K562 (cell line): ENCODE measurements around the gene MYLK4. TPM values are rescaled to one million over a fixed set of nuclear protein-coding genes. Genes with fewer than 3 reads are reported as not detected.
A peak's percentile ranks its signal among the peaks of the same experiment; 100 is the strongest.

ENCODE experiments used
- ATF4 ChIP-seq: fragments of 450-650 bp; formaldehyde crosslinking; IDR thresholded peaks from 2 replicates; pipeline ENCODE4 v1.4.0; 2022; ENCODE audit warnings: mild to moderate bottlenecking, moderate library complexity
- HDGF ChIP-seq: fragments of 450-650 bp; IDR thresholded peaks from 2 replicates; pipeline ENCODE4 v1.6.1; 2016
- HOMEZ ChIP-seq: fragments of 250-450 bp; sonication (Bioruptor Pico); IDR thresholded peaks from 2 replicates; pipeline ENCODE4 v1.4.0; 2020; ENCODE audit warnings: mild to moderate bottlenecking, moderate library complexity
- KAT7 ChIP-seq: sonication (generic); formaldehyde crosslinking; IDR thresholded peaks from 2 replicates; pipeline ENCODE4 v1.8.0; 2022; ENCODE audit warnings: missing genetic modification reagents, mild to moderate bottlenecking, borderline replicate concordance
- MITF ChIP-seq: IDR thresholded peaks from 2 replicates; pipeline ENCODE4 v1.6.1; 2014; ENCODE audit warnings: antibody characterized with exemption
- MYBL2 ChIP-seq, 2 experiments: fragments of 450-650 bp in 1 of 2; sonication (generic) in 1 of 2; formaldehyde crosslinking in 1 of 2; IDR thresholded peaks; 2 replicates each; pipeline versions ENCODE4 v1.6.1 to v1.8.1; 2017 to 2022; ENCODE audit warnings: borderline replicate concordance in 1 of 2, inconsistent platforms in 1 of 2, low read depth in 1 of 2, mild to moderate bottlenecking in 1 of 2, missing genetic modification reagents in 1 of 2, moderate library complexity in 1 of 2
- POLR2AphosphoS5 ChIP-seq: IDR thresholded peaks from 2 replicates; pipeline ENCODE4 v1.6.1; 2011; ENCODE audit warnings: mild to moderate bottlenecking, low read depth, low read length, moderate library complexity; ENCODE audit not compliant: control insufficient read depth, insufficient read depth
- SMARCA4 ChIP-seq: fragments of 450-650 bp; IDR thresholded peaks from 2 replicates; pipeline ENCODE4 v1.6.1; 2016
- polyA plus RNA-seq, 8 experiments: library from polyadenylated mRNA; depleted of rRNA in 4 of 8; stranded (reverse) in 5 of 8; unstranded in 3 of 8; fragments of >200 nt; fragmentation: Nextera tagmentation in 2 of 8; fragmentation: Illumina TruSeq in 1 of 8; extraction: Ambion mirVana in 2 of 8; extraction: Trizol in 1 of 8; gene quantifications; 2 replicates each; pipeline versions ENCODE4 v1.2.1 to v1.2.3, GENCODE V29; 2011 to 2014; ENCODE audit warnings: inconsistent platforms in 1 of 8, missing spikeins in 1 of 8
- total RNA-seq, 7 experiments: library from RNA; depleted of rRNA in 6 of 7; stranded (reverse); fragments of >200 nt in 6 of 7; fragmentation: Illumina TruSeq in 2 of 7; extraction: Trizol in 2 of 7; gene quantifications; 2 replicates each; pipeline versions ENCODE4 v1.2.1 to v1.2.3, GENCODE V29; 2011 to 2021; ENCODE audit warnings: low replicate concordance in 1 of 7
- TF ChIP-seq, protein P1 (sequence below): IDR thresholded peaks from 2 replicates; pipeline ENCODE4 v1.6.1; 2016; ENCODE audit warnings: missing genetic modification characterization, missing compliant biosample characterization

MYLK4 gene
- total and polyA plus RNA-seq, 9 of the 15 experiments (the other 6 are each of a cell fraction or from before 2014, with no cell fraction given): 0.01 to 0.15 (median 0.06) TPM

- TF ChIP-seq, protein P1, sequence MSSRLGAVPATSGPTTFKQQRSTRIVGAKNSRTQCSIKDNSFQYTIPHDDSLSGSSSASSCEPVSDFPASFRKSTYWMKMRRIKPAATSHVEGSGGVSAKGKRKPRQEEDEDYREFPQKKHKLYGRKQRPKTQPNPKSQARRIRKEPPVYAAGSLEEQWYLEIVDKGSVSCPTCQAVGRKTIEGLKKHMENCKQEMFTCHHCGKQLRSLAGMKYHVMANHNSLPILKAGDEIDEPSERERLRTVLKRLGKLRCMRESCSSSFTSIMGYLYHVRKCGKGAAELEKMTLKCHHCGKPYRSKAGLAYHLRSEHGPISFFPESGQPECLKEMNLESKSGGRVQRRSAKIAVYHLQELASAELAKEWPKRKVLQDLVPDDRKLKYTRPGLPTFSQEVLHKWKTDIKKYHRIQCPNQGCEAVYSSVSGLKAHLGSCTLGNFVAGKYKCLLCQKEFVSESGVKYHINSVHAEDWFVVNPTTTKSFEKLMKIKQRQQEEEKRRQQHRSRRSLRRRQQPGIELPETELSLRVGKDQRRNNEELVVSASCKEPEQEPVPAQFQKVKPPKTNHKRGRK: peak; percentile 11; the same call in 1 of the 2 replicates
- TF ChIP-seq POLR2AphosphoS5 (no peak), HOMEZ (CRISPR knock-in tag) (0 out of 2 replicates have a peak, but pooled peaks have one; percentile 7), ATF4 (CRISPR knock-in tag) (no peak), HDGF (no peak), MITF (no peak), SMARCA4 (peak; percentile 34; the same call in 1 of the 2 replicates), MYBL2 (IDR thresholded peaks at IDR 0.05; ENCODE audit: low read depth) (peak; percentile 35; the same call in 1 of the 2 replicates), MYBL2 (CRISPR knock-in tag; IDR thresholded peaks at IDR 0.05; ENCODE audit: borderline replicate concordance) (no peak), KAT7 (CRISPR knock-in tag) (0 out of 2 replicates have a peak, but pooled peaks have one; percentile 13)
Observed at GRCh38 chr6:2766767-2767656, 16.3 kb upstream of the MYLK4 start (continued).
